HepG2 (cell line): ENCODE results near the gene ZNRF3. TPM values are rescaled to one million over a fixed set of nuclear protein-coding genes. Genes with fewer than 3 reads are reported as not detected.
A peak's percentile ranks its signal among the peaks of the same experiment; 100 is the strongest.

Experiments used
- ATAC-seq: fragments of 200-7000 bp; cut with Tn5 transposase; 3 replicates; pipeline ENCODE4 v1.9.1; 2020; ENCODE audit warnings: mild to moderate bottlenecking, moderate library complexity
- BruUV-seq: library from RNA; stranded (reverse); fragments of 400-500 nt; replicated peaks from 2 replicates; lab custom pipeline; 2021; lab: Mats Ljungman, UMichigan
- CTCF ChIA-PET: fragments of 300-600 bp; formaldehyde crosslinking; extraction: SDS; loops from one replicate; lab custom pipeline; 2021; ENCODE audit warnings: low total read pairs, inconsistent platforms, low intra/inter-chr PET ratio; lab: Yijun Ruan, JAX
- POLR2A ChIA-PET: fragments of 350-600 bp; sonication (Branson Sonifier 250); formaldehyde crosslinking; loops from one replicate; lab custom pipeline; 2020; ENCODE audit warnings: antibody characterized with exemption, inconsistent platforms; lab: Yijun Ruan, JAX
- DNase-seq: peaks from one replicate; pipeline ENCODE4 v3.0.0-alpha.2; 2015; ENCODE audit warnings: low spot score
- FAIRE-seq: peaks from 3 replicates; lab custom pipeline; 2011; peaks lifted over from hg19 to GRCh38; lab: Jason Lieb, UNC
- H2AFZ ChIP-seq: one replicate; pipeline ENCODE4 v1.6.1; 2011; ENCODE audit warnings: low read length, inconsistent platforms
- H3K27ac ChIP-seq: fragments of 300-600 bp; 3 replicates; pipeline ENCODE4 v1.8.0; 2011; ENCODE audit warnings: mixed run types, mild to moderate bottlenecking, mixed read lengths, low read length, inconsistent platforms; ENCODE audit not compliant: insufficient read depth; ENCODE audit errors: extremely low read length
- H3K27me3 ChIP-seq, 2 experiments: fragments of 200-600 bp in 1 of 2; 2 replicates in 1 of 2; 3 replicates in 1 of 2; pipeline versions ENCODE4 v1.6.0 to v1.8.0; 2011; ENCODE audit warnings: low read length in 2 of 2, mild to moderate bottlenecking in 2 of 2, moderate library complexity in 2 of 2, inconsistent platforms in 1 of 2; ENCODE audit not compliant: insufficient read depth in 2 of 2, control insufficient read depth in 1 of 2
- H3K36me3 ChIP-seq, 2 experiments: fragments of 200-600 bp in 1 of 2; replicated peaks in 1 of 2; 2 replicates in 1 of 2; 3 replicates in 1 of 2; pipeline versions ENCODE4 v1.5.1 to v1.8.0; 2011; ENCODE audit warnings: low read length in 2 of 2, inconsistent platforms in 1 of 2; ENCODE audit not compliant: insufficient read depth in 2 of 2, control insufficient read depth in 1 of 2
- H3K4me1 ChIP-seq: 2 replicates; pipeline ENCODE4 v1.5.1; 2012; ENCODE audit warnings: low read length, inconsistent platforms; ENCODE audit not compliant: insufficient read depth
- H3K4me2 ChIP-seq: 2 replicates; pipeline ENCODE4 v1.6.0; 2011; ENCODE audit warnings: low read depth, low read length, inconsistent platforms
- H3K4me3 ChIP-seq, 3 experiments: fragments of 200-600 bp in 1 of 3; sonication (generic), shearing (Covaris generic) in 1 of 3; replicated peaks in 1 of 3; 2 replicates each; pipeline ENCODE4 v1.5.1; 2011 to 2016; ENCODE audit warnings: low read length in 3 of 3, inconsistent platforms in 2 of 3, low read depth in 2 of 3, mild to moderate bottlenecking in 2 of 3, control low read depth in 1 of 3, mixed read lengths in 1 of 3; ENCODE audit not compliant: insufficient read depth in 1 of 3
- H3K79me2 ChIP-seq: one replicate; pipeline ENCODE4 v1.6.1; 2011; ENCODE audit warnings: low read length, inconsistent platforms; ENCODE audit not compliant: insufficient read depth
- H3K9ac ChIP-seq: 2 replicates; pipeline ENCODE4 v1.6.0; 2011; ENCODE audit warnings: mild to moderate bottlenecking, low read depth, low read length, inconsistent platforms; ENCODE audit not compliant: insufficient read depth
- H3K9me3 ChIP-seq: 2 replicates; pipeline ENCODE4 v1.5.1; 2012; ENCODE audit warnings: mild to moderate bottlenecking, low read length
- H4K20me1 ChIP-seq: 2 replicates; pipeline ENCODE4 v1.6.0; 2011; ENCODE audit warnings: inconsistent platforms, mild to moderate bottlenecking, low read length, moderate library complexity; ENCODE audit not compliant: insufficient read depth
- CHD2 ChIP-seq: IDR thresholded peaks from 2 replicates; pipeline ENCODE4 v1.6.1; 2011; ENCODE audit warnings: low read depth, low read length, improper control_type of control experiment
- HDAC1 ChIP-seq: sonication (generic); formaldehyde crosslinking; IDR thresholded peaks from 2 replicates; pipeline ENCODE4 v1.5.1; 2020; ENCODE audit warnings: mild to moderate bottlenecking, missing genetic modification reagents
- HIVEP1 ChIP-seq: sonication (generic); formaldehyde crosslinking; IDR thresholded peaks from 2 replicates; pipeline ENCODE4 v1.4.0; 2020; ENCODE audit warnings: mild to moderate bottlenecking, missing genetic modification reagents
- HMGXB4 ChIP-seq, 2 experiments: sonication (generic) in 1 of 2; formaldehyde crosslinking in 1 of 2; IDR thresholded peaks; 2 replicates each; pipeline versions ENCODE4 v1.4.0 to v1.6.1; 2018 to 2020; ENCODE audit warnings: missing genetic modification reagents in 2 of 2, borderline replicate concordance in 1 of 2, low read depth in 1 of 2, mild to moderate bottlenecking in 1 of 2, missing biosample characterization in 1 of 2
- IKZF4 ChIP-seq: sonication (generic); formaldehyde crosslinking; IDR thresholded peaks from 2 replicates; pipeline ENCODE4 v1.5.1; 2020; ENCODE audit warnings: borderline replicate concordance, mild to moderate bottlenecking, low read depth, missing genetic modification reagents; ENCODE audit errors: not compliant biosample characterization
- KAT7 ChIP-seq: IDR thresholded peaks from 2 replicates; pipeline ENCODE4 v1.6.1; 2018; ENCODE audit warnings: borderline replicate concordance, missing compliant biosample characterization
- MED1 ChIP-seq: sonication (generic); formaldehyde crosslinking; IDR thresholded peaks from 2 replicates; pipeline ENCODE4 v1.4.0; 2020; ENCODE audit warnings: missing genetic modification reagents
- MEIS1 ChIP-seq: sonication (generic); formaldehyde crosslinking; IDR thresholded peaks from 2 replicates; pipeline ENCODE4 v1.9.0; 2021; ENCODE audit warnings: mild to moderate bottlenecking, missing genetic modification reagents, moderate library complexity, borderline replicate concordance
- MLLT10 ChIP-seq: sonication (generic); formaldehyde crosslinking; IDR thresholded peaks from 2 replicates; pipeline ENCODE4 v1.4.0; 2020; ENCODE audit warnings: missing genetic modification reagents
- MXI1 ChIP-seq: IDR thresholded peaks from 3 replicates; pipeline ENCODE4 v1.6.1; 2012; ENCODE audit warnings: low read depth, low read length, inconsistent platforms, borderline replicate concordance
- MYNN ChIP-seq: sonication (generic); formaldehyde crosslinking; IDR thresholded peaks from 2 replicates; pipeline ENCODE4 v1.4.0; 2020; ENCODE audit warnings: mild to moderate bottlenecking, low read depth, missing genetic modification reagents
- STAG1 ChIP-seq: sonication (generic); formaldehyde crosslinking; IDR thresholded peaks from 2 replicates; pipeline ENCODE4 v1.4.0; 2020; ENCODE audit warnings: missing genetic modification reagents
- ZFX ChIP-seq: sonication (generic); formaldehyde crosslinking; IDR thresholded peaks from 2 replicates; pipeline ENCODE4 v1.4.0; 2020; ENCODE audit warnings: mild to moderate bottlenecking, low read depth, missing genetic modification reagents, moderate library complexity
- ZNF253 ChIP-seq: sonication (generic); formaldehyde crosslinking; IDR thresholded peaks from 2 replicates; pipeline ENCODE4 v1.8.0; 2022; ENCODE audit warnings: mild to moderate bottlenecking, missing genetic modification reagents, borderline replicate concordance
- WGBS: methylation state at CpG from one replicate; pipeline ENCODE4 v1.1.6; 2017; ENCODE audit warnings: low lambda C conversion rate; 5-methylcytosine and 5-hydroxymethylcytosine counted together
- in situ Hi-C: cut with HindIII; loops from 2 replicates; pipeline ENCODE4 v1.10.0; 2017; ENCODE audit warnings: low pct_unique_long_range_greater_than_20kb; ENCODE audit not compliant: extremely low pct_ligation_motif_present
- intact Hi-C: fragments of 100-400 bp; cut with micrococcal nuclease; formaldehyde crosslinking; loops from one replicate; pipeline ENCODE4 v1.10.0; 2022; ENCODE audit not compliant: unreplicated experiment
- polyA plus RNA-seq, 8 experiments: library from polyadenylated mRNA; depleted of rRNA in 3 of 8; stranded (reverse) in 7 of 8; unstranded in 1 of 8; fragments of >200 nt; fragmentation: Illumina TruSeq in 4 of 8; extraction: Trizol in 4 of 8; gene quantifications; 2 replicates each; pipeline versions ENCODE4 v1.2.1 to v1.2.3, GENCODE V29; 2011 to 2016; ENCODE audit warnings: low read depth in 4 of 8, missing spikeins in 1 of 8, mixed read lengths in 1 of 8; ENCODE audit not compliant: insufficient read depth in 1 of 8
- total RNA-seq, 5 experiments: library from RNA; depleted of rRNA; stranded (reverse); fragments of >200 nt; fragmentation: Illumina TruSeq; extraction: Trizol; gene quantifications; 2 replicates each; pipeline ENCODE4 v1.2.3, GENCODE V29; 2016; ENCODE audit warnings: low read depth in 1 of 5
- TF ChIP-seq, protein P1 (sequence below): sonication (generic); formaldehyde crosslinking; IDR thresholded peaks from 2 replicates; pipeline ENCODE4 v1.4.0; 2020; ENCODE audit warnings: missing genetic modification reagents

The ZNRF3 gene
- total and polyA plus RNA-seq, 2 of the 13 experiments (the other 11 are each of a cell fraction or from before 2014, with no cell fraction given) = 20.3 to 36.7 TPM

GRCh38 chr22:28883917-28884746 lies 760 bp downstream of the ZNRF3 start (continued):
- TF ChIP-seq MED1 (CRISPR knock-in tag) (no peak; the same call in 1 of the 2 replicates), MEIS1 (CRISPR knock-in tag) (peak; percentile 30; the same call in 1 of the 2 replicates), KAT7 (CRISPR knock-in tag) (peak; percentile 43; the same call in 1 of the 2 replicates), HMGXB4 (CRISPR knock-in tag; IDR thresholded peaks at IDR 0.05; ENCODE audit: borderline replicate concordance in 1 of 2, low read depth in 1 of 2) (peak in 1 of 2 experiments; percentile 27; a peak in 1 of 4 replicates), ZFX (CRISPR knock-in tag) (peak; percentile 1; the same call in 1 of the 2 replicates), HDAC1 (peak; percentile 48; the same call in 1 of the 2 replicates), CHD2 (no peak)

DNA sequence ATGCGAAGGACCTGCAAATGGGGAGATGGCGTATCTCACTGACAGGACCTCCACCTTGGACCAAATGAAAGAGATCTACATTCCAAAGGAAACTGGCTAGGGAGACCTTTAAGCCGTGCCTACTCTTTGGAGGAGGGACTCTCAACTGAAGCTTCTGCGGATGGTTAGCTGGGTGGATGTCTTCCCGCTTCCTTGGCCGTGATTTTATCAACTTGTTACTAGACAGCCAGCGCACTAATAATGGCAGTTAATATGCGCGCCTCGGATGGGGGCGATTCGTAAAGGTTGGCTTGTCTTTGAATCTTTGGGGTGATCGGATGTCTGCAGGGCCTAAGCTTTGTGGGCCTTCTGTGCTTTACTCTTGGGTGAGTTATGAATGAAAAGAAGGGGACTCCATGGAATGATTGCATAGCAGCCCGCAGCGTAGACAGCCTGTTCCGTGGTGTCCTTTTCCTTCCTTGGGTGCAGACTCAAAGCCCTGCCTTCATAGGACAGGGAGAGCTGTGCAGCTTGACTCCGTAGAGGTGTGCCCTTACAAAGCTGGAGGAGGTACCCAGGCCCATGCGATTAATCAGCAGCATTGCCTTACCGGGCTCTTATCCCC lies 1.5 kb downstream of the ZNRF3 start:
- intact Hi-C loops (loop anchor here (5.0 kb wide), 2 partner anchors 37 to 147 kb away; no protein-coding TSS in a partner anchor), in situ Hi-C loops (no loop called here)
- ATAC-seq = peak; percentile 19; the same call in 2 of the 3 replicates
- 0% methylated on average over 12 of the region's 19 CpGs for WGBS
- no peak for DNase-seq
- peaks cover 1 to 9% of the 10 kb centered on the region in 2 experiments; a peak in 2 of 5 replicates for H3K36me3 ChIP-seq
- peak overlapping the region; percentile 76 for H3K9ac ChIP-seq
- BruUV-seq = TSS peak; percentile 39
- CTCF ChIA-PET = no interaction called here
- no peak overlapping the region for H2AFZ ChIP-seq
- POLR2A ChIA-PET = interaction anchor here (0.6 to 2.5 kb wide), 12 partner anchors 13 to 155 kb away, joined by 3 to 22 read pairs (median 4); partner anchors contain the start of gene XBP1
- FAIRE-seq = no peak
- peaks cover 37% of the 10 kb centered on the region for H4K20me1 ChIP-seq
- no peaks in the 10 kb centered on the region for H3K9me3 ChIP-seq
- peak overlapping the region; percentile 97 for H3K4me3 ChIP-seq
- H3K27ac ChIP-seq = peak overlapping the region; percentile 30
- H3K79me2 ChIP-seq = peaks cover 58% of the 10 kb centered on the region
- peak overlapping the region; percentile 85 for H3K4me2 ChIP-seq
- peaks cover 65% of the 10 kb centered on the region for H3K4me1 ChIP-seq
- H3K27me3 ChIP-seq = no peaks in the 10 kb centered on the region; a peak in 1 of 5 replicates
- TF ChIP-seq ZFX (CRISPR knock-in tag) (peak; percentile 5; the same call in 1 of the 2 replicates), MXI1 (no peak), MLLT10 (no peak), STAG1 (CRISPR knock-in tag) (no peak), ZNF253 (no peak), IKZF4 (CRISPR knock-in tag) (no peak), MYNN (no peak), HIVEP1 (CRISPR knock-in tag) (no peak)
- TF ChIP-seq, protein P1, sequence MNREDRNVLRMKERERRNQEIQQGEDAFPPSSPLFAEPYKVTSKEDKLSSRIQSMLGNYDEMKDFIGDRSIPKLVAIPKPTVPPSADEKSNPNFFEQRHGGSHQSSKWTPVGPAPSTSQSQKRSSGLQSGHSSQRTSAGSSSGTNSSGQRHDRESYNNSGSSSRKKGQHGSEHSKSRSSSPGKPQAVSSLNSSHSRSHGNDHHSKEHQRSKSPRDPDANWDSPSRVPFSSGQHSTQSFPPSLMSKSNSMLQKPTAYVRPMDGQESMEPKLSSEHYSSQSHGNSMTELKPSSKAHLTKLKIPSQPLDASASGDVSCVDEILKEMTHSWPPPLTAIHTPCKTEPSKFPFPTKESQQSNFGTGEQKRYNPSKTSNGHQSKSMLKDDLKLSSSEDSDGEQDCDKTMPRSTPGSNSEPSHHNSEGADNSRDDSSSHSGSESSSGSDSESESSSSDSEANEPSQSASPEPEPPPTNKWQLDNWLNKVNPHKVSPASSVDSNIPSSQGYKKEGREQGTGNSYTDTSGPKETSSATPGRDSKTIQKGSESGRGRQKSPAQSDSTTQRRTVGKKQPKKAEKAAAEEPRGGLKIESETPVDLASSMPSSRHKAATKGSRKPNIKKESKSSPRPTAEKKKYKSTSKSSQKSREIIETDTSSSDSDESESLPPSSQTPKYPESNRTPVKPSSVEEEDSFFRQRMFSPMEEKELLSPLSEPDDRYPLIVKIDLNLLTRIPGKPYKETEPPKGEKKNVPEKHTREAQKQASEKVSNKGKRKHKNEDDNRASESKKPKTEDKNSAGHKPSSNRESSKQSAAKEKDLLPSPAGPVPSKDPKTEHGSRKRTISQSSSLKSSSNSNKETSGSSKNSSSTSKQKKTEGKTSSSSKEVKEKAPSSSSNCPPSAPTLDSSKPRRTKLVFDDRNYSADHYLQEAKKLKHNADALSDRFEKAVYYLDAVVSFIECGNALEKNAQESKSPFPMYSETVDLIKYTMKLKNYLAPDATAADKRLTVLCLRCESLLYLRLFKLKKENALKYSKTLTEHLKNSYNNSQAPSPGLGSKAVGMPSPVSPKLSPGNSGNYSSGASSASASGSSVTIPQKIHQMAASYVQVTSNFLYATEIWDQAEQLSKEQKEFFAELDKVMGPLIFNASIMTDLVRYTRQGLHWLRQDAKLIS (CRISPR knock-in tag) = peak; percentile 33; the same call in 1 of the 2 replicates
